HG03060 (cell line): Measurements from ENCODE around the gene ANP32B.
"Not testable (repeated sequence)": the region's sequence is repeated elsewhere in the genome, so short reads cannot be mapped to it uniquely, and the experiment has no call there.

Source experiments
- ATAC-seq: cut with Tn5 transposase; IDR thresholded peaks from one replicate; pipeline ENCODE4 v1.9.1; 2021; ENCODE audit warnings: low read depth, moderate number of reproducible peaks; ENCODE audit not compliant: unreplicated experiment

The ANP32B gene

GRCh38 chr9:97982683-97983588, at the start of gene ANP32B:
ANP32B (plus strand) TSS chr9:97983341; CDS start chr9:97983556, 215 bp downstream.
- ATAC-seq: peak; percentile 54

- ATAC-seq: no peak
These were observed 48.6 kb upstream of the ANP32B start for GRCh38 chr9:97934321-97935115.

- no peak for ATAC-seq
These were observed 47.9 kb upstream of the ANP32B start for GRCh38 chr9:97935276-97935675.

GRCh38 chr9:97936998-97937397, 46.1 kb upstream of the ANP32B start:
- no peak for ATAC-seq

- no peak for ATAC-seq
These were observed 45.0 kb upstream of the ANP32B start, which contains the start of gene HEMGN for GRCh38 chr9:97938081-97938644. HEMGN (minus strand) TSS chr9:97938172; CDS start chr9:97938136, 36 bp downstream.

GRCh38 chr9:97940233-97940632, 42.9 kb upstream of the ANP32B start:
- no peak for ATAC-seq

- no peak for ATAC-seq
These were observed 42.4 kb upstream of the ANP32B start for GRCh38 chr9:97940741-97941140.

GRCh38 chr9:97941323-97941722, 41.8 kb upstream of the ANP32B start:
- no peak for ATAC-seq

GRCh38 chr9:97943308-97943855, 39.8 kb upstream of the ANP32B start:
- no peak for ATAC-seq

- no peak for ATAC-seq
These were observed 38.5 kb upstream of the ANP32B start for GRCh38 chr9:97944612-97945011.

- ATAC-seq: not testable (repeated sequence)
These were observed 37.7 kb upstream of the ANP32B start for GRCh38 chr9:97945470-97945869.

GRCh38 chr9:97947094-97947493, 36.0 kb upstream of the ANP32B start:
- not testable (repeated sequence) for ATAC-seq

- not testable (repeated sequence) for ATAC-seq
These were observed 32.3 kb upstream of the ANP32B start for GRCh38 chr9:97950873-97951272.

- no peak for ATAC-seq
These were observed 28.6 kb upstream of the ANP32B start for GRCh38 chr9:97954550-97954989.

- ATAC-seq: no peak
These were observed 26.8 kb upstream of the ANP32B start for GRCh38 chr9:97956331-97956730.

GRCh38 chr9:97958812-97959511, 24.2 kb upstream of the ANP32B start:
- ATAC-seq: no peak

- ATAC-seq: no peak
These were observed 23.6 kb upstream of the ANP32B start for GRCh38 chr9:97959585-97959984.

GRCh38 chr9:97960678-97961328, 22.3 kb upstream of the ANP32B start:
- ATAC-seq: not testable (repeated sequence)

- ATAC-seq: no peak
These were observed 21.8 kb upstream of the ANP32B start for GRCh38 chr9:97961361-97961760.
